Renal cortical epithelial cell (primary cell): ENCODE data around the gene RALBP1. TPM values are rescaled to one million over a fixed set of nuclear protein-coding genes. Genes with fewer than 3 reads are reported as not detected.

Experiments
- DNase-seq: peaks from one replicate; pipeline ENCODE4 v3.0.0-alpha.2; 2011; ENCODE audit warnings: low read depth
- total RNA-seq: library from RNA; depleted of rRNA; stranded (reverse); fragments of >200 nt; gene quantifications from 2 replicates; pipeline ENCODE4 v1.2.3, GENCODE V29; 2014

Gene RALBP1
- total RNA-seq, 1 donor from 2014 or later: 131 TPM

GRCh38 chr18:9507565-9508088 is 32.3 kb downstream of the RALBP1 start:
- no peak for DNase-seq

GRCh38 chr18:9508446-9509025 is 33.2 kb downstream of the RALBP1 start:
- no peak for DNase-seq

GRCh38 chr18:9513971-9514512 is 38.7 kb downstream of the RALBP1 start:
- peak; percentile 54 for DNase-seq

- peak; percentile 58 for DNase-seq
These were observed 41.2 kb downstream of the RALBP1 start for GRCh38 chr18:9516437-9517064.

- no peak for DNase-seq
These were observed 42.6 kb downstream of the RALBP1 start for GRCh38 chr18:9517869-9518268.

GRCh38 chr18:9519399-9519798 is 44.1 kb downstream of the RALBP1 start:
- no peak for DNase-seq

GRCh38 chr18:9520666-9521065 is 45.4 kb downstream of the RALBP1 start:
- no peak for DNase-seq

- DNase-seq: no peak
These were observed 46.5 kb downstream of the RALBP1 start for GRCh38 chr18:9521770-9522169.

GRCh38 chr18:9522952-9523351 is 47.6 kb downstream of the RALBP1 start:
- DNase-seq: no peak

GRCh38 chr18:9526458-9526857 is 51.1 kb downstream of the RALBP1 start:
- peak; percentile 36 for DNase-seq

GRCh38 chr18:9530226-9531009 is 55.1 kb downstream of the RALBP1 start:
- DNase-seq: no peak

- no peak for DNase-seq
These were observed 56.6 kb downstream of the RALBP1 start for GRCh38 chr18:9531791-9532410.

- DNase-seq: no peak
These were observed 59.5 kb downstream of the RALBP1 start for GRCh38 chr18:9534844-9535243.

GRCh38 chr18:9535430-9535991 is 60.2 kb downstream of the RALBP1 start:
- DNase-seq: peak; percentile 22

- DNase-seq: no peak
These were observed 61.2 kb downstream of the RALBP1 start for GRCh38 chr18:9536354-9537152.

- DNase-seq: no peak
These were observed 62.4 kb downstream of the RALBP1 start for GRCh38 chr18:9537677-9538076.

GRCh38 chr18:9539283-9539682 is 64.0 kb downstream of the RALBP1 start:
- peak; percentile 25 for DNase-seq

GRCh38 chr18:9539938-9540337 is 64.6 kb downstream of the RALBP1 start:
- no peak for DNase-seq

- no peak for DNase-seq
These were observed 67.6 kb downstream of the RALBP1 start for GRCh38 chr18:9542924-9543323.

GRCh38 chr18:9545029-9545428 is 69.7 kb downstream of the RALBP1 start:
- DNase-seq: no peak

- no peak for DNase-seq
These were observed 71.2 kb downstream of the RALBP1 start for GRCh38 chr18:9546468-9546867.
